GM18511 (cell line): Measurements from ENCODE around the gene ZNF226.
"Not testable (repeated sequence)": the region's sequence is repeated elsewhere in the genome, so short reads cannot be mapped to it uniquely, and the experiment has no call there.

Experiments
- ATAC-seq: cut with Tn5 transposase; IDR thresholded peaks from one replicate; pipeline ENCODE4 v1.9.1; 2021; ENCODE audit warnings: mild to moderate bottlenecking, moderate library complexity; ENCODE audit not compliant: unreplicated experiment

Gene ZNF226

DNA sequence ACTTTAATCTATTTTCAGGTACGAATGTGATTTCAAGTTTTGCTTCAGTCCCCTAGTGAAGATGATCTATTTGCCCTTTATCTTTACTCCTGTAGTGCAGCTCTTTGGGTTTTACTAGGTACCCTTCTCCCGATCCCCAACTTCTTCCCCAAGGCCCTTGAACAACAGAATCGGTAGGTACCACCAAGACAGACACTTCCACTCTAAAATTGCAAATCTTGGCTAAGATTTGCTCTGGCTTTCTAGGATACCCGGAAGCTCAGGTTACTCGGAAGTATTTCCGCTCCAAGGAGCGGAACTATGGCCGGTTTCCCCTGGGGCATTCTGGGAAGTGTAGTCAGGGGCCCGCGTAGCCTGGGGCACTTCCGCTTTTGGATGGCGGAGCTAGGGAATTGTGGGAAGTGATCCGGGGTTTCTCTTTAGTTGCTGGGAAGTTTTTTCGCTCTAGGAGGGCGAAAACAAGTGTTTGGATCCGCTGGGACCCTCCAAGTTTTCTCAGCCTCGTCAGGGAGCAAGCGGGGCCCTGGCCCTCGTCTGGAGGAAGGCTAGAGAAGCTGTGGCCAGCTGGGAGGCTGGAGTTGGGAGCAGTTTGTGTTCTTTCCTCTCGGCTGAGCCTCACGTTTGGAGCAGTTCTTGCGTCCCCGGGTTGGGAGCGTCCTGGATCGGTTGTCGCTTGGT is 42.4 kb downstream of the ZNF226 start:
- peak; percentile 94 for ATAC-seq

DNA sequence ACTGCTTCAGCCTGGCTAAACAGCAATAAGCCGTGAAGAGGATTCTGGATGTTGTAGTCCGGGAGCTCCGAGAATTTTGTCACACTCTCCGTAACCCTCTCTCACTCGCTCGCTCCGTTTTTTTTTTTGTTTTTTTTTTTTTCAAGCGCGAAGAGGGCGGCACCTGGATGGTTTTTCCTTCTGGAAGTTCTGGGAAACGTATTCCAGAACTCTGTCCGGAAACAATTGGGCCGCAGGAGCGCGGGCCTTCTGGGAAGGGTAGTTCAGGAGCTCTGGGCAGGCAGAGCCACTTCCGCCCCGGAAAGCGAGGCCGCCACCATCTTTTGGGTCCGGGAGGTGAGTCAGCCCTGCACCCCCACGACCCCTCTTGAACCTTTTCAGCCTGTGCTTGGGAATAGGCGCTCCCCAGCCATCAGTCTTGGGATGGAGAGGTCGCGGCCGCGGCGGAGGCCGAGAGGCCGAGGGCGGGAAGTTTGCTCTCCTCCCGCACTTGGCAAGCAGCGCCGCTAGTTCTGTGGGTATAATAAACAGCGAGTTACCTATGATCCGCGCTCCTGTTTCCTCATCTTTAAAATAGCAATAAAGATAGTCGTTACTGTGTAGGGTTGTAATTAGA is 47.5 kb downstream of the ZNF226 start, which contains the start of gene ZNF227:
Gene ZNF227 (plus strand): TSS at position 283 of the 616 bp plus-strand sequence. CDS start 5,261 bp downstream, outside the sequence.
- ATAC-seq: peak; percentile 92

DNA sequence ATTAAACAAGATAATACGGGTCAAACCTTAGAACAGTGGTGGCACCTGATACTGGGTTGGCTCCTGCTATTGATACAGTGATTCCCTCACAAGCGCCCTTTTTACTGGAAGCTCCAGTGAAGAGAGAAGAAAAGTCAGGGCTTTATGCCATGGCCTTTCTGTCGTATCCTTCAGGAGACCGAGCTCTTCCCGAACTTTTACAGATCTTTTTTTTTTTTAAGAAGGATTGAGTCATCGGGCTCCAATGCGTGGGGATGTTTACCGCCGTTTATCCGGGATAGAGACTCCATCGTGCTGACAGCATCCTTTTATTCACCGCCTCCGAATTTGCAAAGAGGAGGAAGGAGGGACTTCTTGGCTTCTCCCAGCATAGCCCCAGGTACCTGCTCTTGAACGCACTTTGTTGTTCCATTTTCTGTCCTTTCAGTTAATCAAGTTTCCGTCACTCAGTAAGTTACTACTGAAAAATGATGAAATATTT is 48.0 kb downstream of the ZNF226 start:
- peak; percentile 13 for ATAC-seq

DNA sequence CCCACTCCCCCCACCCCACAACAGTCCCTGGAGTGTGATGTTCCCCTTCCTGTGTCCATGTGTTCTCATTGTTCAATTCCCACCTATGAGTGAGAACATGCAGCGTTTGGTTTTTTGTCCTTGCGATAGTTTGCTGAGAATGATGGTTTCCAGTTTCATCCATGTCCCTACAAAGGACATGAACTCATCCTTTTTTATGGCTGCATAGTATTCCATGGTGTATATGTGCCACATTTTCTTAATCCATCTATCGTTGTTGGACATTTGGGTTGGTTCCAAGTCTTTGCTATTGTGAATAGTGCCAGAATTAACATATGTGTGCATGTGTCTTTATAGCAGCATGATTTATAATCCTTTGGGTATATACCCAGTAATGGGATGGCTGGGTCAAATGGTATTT is 55.0 kb downstream of the ZNF226 start:
- not testable (repeated sequence) for ATAC-seq

DNA sequence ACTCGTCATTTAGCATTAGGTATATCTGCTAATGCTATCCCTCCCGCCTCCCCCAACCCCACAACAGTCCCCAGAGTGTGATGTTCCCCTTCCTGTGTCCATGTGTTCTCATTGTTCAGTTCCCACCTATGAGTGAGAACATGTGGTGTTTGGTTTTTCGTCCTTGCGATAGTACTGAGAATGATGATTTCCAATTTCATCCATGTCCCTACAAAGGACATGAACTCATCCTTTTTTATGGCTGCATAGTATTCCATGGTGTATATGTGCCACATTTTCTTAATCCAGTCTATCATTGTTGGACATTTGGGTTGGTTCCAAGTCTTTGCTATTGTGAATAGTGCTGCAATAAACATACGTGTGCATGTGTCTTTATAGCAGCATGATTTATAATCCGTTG is 55.9 kb downstream of the ZNF226 start:
- not testable (repeated sequence) for ATAC-seq

DNA sequence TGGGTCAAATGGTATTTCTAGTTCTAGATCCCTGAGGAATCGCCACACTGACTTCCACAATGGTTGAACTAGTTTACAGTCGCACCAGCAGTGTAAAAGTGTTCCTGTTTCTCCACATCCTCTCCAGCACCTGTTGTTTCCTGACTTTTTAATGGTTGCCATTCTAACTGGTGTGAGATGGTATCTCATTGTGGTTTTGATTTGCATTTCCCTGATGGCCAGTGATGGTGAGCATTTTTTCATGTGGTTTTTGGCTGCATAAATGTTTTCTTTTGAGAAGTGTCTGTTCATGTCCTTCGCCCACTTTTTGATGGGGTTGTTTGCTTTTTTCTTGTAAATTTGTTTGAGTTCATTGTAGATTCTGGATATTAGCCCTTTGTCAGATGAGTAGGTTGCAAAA is 56.4 kb downstream of the ZNF226 start:
- not testable (repeated sequence) for ATAC-seq
